ENCODE results near the gene SLC45A3.

The SLC45A3 gene

GRCh38 chr1:205711105-205712048 is 31.1 kb upstream of the SLC45A3 start:
- peak; percentile 82 for DNase-seq (ENCODE audit: low read depth)
- TF ChIP-seq POLR2A (IDR thresholded peaks at IDR 0.05; ENCODE audit: extremely low read depth, insufficient read length), result no peak
- peak; percentile 77 for TF ChIP-seq CTCF (IDR thresholded peaks at IDR 0.05; ENCODE audit: low read depth, low read length)
- no peak overlapping the region for H3K4me3 ChIP-seq (ENCODE audit: low read depth, low read length)

- no peak for DNase-seq (ENCODE audit: low read depth)
- TF ChIP-seq CTCF (IDR thresholded peaks at IDR 0.05; ENCODE audit: low read depth, low read length) (no peak), MAX (IDR thresholded peaks at IDR 0.05; ENCODE audit: low read depth, low read length) (no peak), MYC (IDR thresholded peaks at IDR 0.05; ENCODE audit: low read depth, low read length) (no peak), POLR2A (IDR thresholded peaks at IDR 0.05; ENCODE audit: extremely low read depth, insufficient read length) (no peak)
Measured at GRCh38 chr1:205710201-205711062, 30.1 kb upstream of the SLC45A3 start.

GRCh38 chr1:205709640-205710039 is 29.3 kb upstream of the SLC45A3 start:
- DNase-seq (ENCODE audit: low read depth), result no peak
- no peak overlapping the region for H3K4me3 ChIP-seq (ENCODE audit: low read depth, low read length)
- no peak for TF ChIP-seq CTCF (IDR thresholded peaks at IDR 0.05; ENCODE audit: low read depth, low read length)
- TF ChIP-seq POLR2A (IDR thresholded peaks at IDR 0.05; ENCODE audit: extremely low read depth, insufficient read length), result no peak
- no peak for TF ChIP-seq MYC (IDR thresholded peaks at IDR 0.05; ENCODE audit: low read depth, low read length)
- TF ChIP-seq MAX (IDR thresholded peaks at IDR 0.05; ENCODE audit: low read depth, low read length), result no peak

More at GRCh38 chr1:205710201-205711062, 30.1 kb upstream of the SLC45A3 start:
- no peak overlapping the region for H3K4me3 ChIP-seq (ENCODE audit: low read depth, low read length)

GRCh38 chr1:205709059-205709398 is 28.7 kb upstream of the SLC45A3 start:
- DNase-seq (ENCODE audit: low read depth), result no peak
- no peak overlapping the region for H3K4me3 ChIP-seq (ENCODE audit: low read depth, low read length)
- no peak for TF ChIP-seq CTCF (IDR thresholded peaks at IDR 0.05; ENCODE audit: low read depth, low read length)
- no peak for TF ChIP-seq MYC (IDR thresholded peaks at IDR 0.05; ENCODE audit: low read depth, low read length)
- TF ChIP-seq POLR2A (IDR thresholded peaks at IDR 0.05; ENCODE audit: extremely low read depth, insufficient read length), result no peak
- TF ChIP-seq MAX (IDR thresholded peaks at IDR 0.05; ENCODE audit: low read depth, low read length), result no peak

GRCh38 chr1:205706601-205707502 is 26.5 kb upstream of the SLC45A3 start:
- TF ChIP-seq POLR2A (IDR thresholded peaks at IDR 0.05; ENCODE audit: extremely low read depth, insufficient read length) (no peak), CTCF (IDR thresholded peaks at IDR 0.05; ENCODE audit: low read depth, low read length) (no peak), MAX (IDR thresholded peaks at IDR 0.05; ENCODE audit: low read depth, low read length) (no peak), MYC (IDR thresholded peaks at IDR 0.05; ENCODE audit: low read depth, low read length) (no peak)
- peak; percentile 25 for DNase-seq (ENCODE audit: low read depth)

More at GRCh38 chr1:205706601-205707502, 26.5 kb upstream of the SLC45A3 start:
- no peak overlapping the region for H3K4me3 ChIP-seq (ENCODE audit: low read depth, low read length)
